Left hindlimb (tissue), 1 donor: ENCODE measurements around the gene KCNJ9.

ENCODE experiments used
- DNase-seq: peaks from one replicate; pipeline ENCODE4 v3.0.0-alpha.2; 2018

The KCNJ9 gene

DNA sequence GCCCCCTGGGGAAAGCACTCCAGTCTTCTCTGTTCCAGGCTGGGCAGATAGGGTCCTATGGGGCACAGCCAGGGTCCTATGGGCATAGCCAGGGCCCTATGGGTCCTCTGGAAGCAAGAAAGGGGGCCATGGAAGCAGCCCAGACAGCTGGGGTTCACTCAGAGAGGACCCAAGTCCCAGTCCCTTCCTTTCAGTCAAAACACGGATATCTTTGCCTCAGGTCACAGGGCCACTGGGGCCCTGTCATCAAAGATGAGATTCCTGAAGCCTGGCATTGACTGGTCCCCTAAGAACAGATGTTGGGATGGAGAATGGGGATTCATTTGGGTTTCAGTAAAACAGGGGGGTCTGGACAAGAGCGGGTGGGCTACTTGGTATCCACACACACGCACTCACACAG lies 8.5 kb downstream of the KCNJ9 start:
- no peak for DNase-seq

DNA sequence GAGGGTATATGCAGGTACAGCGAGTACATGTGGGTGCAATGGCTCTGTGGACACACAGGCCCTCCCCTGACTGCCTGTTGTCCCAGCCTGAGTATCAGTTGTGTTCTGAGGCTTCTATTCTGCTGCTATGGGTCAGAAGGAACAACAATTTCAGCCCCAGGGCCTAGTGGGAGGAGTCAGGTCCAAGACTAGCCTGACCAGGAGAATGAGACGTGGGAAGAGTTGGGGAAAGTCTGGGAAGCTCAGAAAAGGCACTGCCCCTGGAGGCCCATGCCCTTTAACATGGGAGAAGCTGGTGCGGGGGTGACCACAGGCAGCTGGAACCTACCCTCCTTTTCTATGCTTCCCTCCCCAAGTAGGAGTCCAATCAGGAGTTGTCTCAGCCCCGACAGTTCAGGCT lies 9.4 kb downstream of the KCNJ9 start:
- DNase-seq: no peak

GRCh38 chr1:160091666-160092223 lies 10.4 kb downstream of the KCNJ9 start:
- peak; percentile 7 for DNase-seq

DNA sequence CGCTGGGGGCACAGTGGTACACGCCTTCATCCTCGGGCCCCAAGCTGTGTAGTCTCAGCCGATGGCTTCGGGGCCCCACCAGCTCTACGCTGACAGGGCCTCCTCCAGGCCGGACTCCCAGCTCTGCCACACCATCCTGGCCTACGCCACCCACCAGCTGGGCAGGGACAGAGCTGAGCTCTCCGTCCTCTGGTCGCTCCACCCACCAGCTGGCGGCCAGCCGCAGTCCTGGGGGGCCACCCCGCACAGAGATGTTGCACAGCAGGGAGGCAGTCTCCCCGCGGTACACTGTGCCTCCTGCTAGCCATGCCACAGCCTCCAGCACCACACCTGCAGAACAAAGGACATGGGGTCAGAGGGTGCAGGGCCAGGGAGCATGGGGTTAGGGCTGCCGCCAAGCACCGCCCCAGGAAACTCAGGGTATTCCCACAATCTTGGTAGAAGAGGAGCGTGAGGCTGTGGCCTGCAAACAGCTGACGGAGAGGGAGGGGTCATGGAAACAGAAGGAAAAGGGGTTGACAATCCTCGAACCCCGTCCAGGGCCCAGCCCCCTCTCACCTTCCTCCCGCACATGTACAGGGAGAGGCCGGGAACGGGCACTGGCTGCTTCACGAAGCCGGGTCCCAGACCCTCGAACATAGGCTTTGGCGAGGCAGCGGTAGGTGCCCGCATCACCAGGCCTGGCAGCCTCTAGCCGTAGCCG lies 11.2 kb downstream of the KCNJ9 start:
- DNase-seq: peak; percentile 35

GRCh38 chr1:160093069-160093395 lies 11.7 kb downstream of the KCNJ9 start:
- DNase-seq: no peak

DNA sequence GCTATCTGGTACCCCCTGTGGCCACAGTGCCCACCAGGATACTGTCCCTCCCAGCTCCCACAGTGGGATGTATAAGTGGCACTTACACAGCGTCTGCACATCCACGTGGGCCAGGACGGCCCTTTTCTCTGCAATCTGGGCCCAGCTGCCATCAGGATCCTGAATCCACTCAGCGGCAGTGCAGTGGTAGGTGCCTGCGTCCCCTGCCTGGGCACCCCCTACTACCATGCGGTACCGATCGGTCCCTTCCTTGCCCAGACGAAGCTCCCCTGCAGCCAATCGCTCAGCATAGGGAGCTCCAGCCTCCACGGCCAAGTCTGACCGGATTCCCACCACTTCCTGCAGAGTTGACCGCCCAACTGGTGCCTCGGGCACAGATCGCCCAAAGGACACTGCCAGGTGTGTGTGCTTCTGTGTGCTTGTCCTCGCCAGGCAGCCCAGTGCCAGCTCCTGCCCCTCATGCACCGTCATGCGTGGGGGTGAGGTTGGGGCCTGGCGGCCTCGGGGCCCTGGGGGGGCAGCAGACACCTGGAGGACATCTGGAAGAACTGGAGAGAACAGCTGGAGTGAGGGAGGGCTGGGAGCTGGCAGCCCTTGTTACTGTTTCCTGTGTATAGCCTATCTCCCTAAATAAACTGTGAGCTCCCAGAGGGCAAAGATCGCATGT lies 12.4 kb downstream of the KCNJ9 start:
- DNase-seq: peak; percentile 29

- DNase-seq: no peak
Observed at GRCh38 chr1:160094291-160094625, 12.9 kb downstream of the KCNJ9 start.

DNA sequence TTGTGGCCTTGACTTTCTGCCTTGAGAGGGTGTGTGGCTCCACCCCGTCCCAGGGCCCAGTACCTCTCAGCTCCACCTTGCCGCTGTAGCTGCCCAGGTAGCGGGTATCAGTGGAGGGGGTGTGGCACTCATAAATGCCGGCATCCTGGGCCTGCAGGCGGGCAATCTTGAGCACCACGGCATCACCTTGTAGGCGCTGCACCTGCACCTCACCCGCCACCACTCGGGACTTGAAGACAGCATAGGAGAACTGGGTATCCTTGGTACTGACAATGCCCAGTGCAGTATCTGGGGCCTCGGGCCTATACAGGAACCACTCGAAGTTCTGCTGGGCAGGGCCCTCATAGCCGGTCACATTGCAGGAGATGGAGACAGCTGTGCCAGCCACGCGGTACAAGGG lies 13.5 kb downstream of the KCNJ9 start:
- peak; percentile 21 for DNase-seq

- DNase-seq: no peak
Observed at GRCh38 chr1:160095382-160096105, 14.2 kb downstream of the KCNJ9 start.

- no peak for DNase-seq
Observed at GRCh38 chr1:160096274-160097116, 15.2 kb downstream of the KCNJ9 start.

DNA sequence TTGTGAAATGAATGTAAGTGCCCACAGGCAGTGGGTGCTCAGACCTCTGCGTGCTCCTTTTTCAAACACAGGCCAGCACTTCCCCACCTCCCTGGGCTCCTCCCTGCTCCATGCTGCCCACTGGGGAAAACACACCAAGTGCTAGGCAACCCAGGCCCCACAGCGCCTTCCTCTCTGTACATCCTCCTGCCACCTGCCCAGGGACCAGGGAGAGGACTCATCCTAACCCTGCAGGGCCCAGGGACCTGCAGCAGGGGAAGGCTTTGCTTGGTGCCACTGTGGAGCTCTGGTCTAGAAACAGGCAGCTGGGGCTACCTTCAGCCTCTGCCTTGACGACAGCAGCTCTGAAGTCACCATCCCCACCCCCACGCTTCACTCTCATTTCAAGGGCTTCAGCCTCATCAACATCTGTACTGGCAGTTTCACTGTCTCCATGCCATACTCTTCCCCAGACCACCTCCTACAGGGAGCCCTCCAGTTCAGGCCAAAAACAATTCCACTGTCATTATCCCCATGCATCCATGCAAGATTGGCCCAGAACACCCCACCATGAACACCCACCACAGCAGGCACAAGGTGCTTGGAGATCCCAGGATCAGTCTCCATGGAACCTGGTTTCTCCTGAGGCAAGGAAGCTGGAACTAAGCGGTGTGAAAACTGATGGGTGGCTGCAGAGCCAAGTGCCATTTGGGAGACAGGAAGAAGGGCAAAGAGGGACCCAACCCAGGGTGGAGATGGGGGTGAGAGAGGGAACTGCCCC lies 16.0 kb downstream of the KCNJ9 start:
- no peak for DNase-seq

DNA sequence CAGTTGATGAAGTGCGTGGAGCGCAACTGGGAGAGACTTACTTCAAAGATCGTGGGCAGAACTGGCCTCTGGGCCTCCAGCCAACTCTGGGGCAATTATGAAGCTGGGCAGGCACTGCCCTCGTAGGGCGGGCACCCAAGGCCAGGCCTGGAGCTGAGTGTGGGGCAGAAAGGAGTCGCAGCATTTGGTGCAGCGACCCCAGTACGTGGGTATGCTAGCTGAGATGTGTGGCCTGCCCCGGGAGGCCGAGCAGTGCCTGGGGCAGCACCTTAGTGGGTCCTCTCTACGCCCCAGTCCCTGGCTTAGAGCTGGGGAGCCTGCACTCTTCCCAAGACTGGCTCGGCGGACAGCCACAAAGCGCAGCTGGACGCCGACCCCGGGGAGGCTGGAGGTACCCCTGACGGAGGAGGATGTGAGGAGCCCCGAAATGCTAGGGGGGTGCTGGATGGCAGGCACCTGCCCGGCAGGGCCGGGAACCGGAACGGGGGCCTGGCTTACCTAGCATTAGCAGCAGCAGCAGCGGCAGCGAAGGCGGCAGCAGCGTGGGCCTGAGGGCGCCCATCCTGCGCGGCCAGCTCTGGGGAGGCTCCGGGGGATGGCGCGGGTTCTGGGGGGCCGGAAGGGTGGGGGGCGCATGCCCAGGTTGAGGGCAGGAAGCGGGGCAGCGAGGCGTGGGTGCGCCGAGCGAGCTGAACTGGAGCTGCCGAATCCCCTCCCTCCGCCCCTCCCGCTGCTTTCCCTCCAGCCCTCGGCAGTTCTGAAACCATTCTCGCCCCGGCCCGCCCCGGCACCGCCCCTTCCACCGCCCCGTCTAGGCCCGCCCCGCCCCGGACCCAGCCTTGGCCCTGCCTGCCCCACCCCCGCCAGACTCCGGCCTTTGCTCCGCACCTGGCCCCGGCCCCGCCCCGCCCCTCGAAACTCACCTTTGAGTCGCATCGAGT lies 16.8 kb downstream of the KCNJ9 start, which contains the start of gene IGSF8:
TSS of gene IGSF8 (minus strand) at position 709 of the 941 bp plus-strand sequence. CDS start at position 562, 147 bp downstream.
- peak; percentile 94 for DNase-seq

- peak; percentile 98 for DNase-seq
Observed at GRCh38 chr1:160098852-160099561, 17.7 kb downstream of the KCNJ9 start.

GRCh38 chr1:160099716-160100375 lies 18.5 kb downstream of the KCNJ9 start:
- no peak for DNase-seq

GRCh38 chr1:160101037-160101716 lies 19.8 kb downstream of the KCNJ9 start:
- DNase-seq: peak; percentile 84

DNA sequence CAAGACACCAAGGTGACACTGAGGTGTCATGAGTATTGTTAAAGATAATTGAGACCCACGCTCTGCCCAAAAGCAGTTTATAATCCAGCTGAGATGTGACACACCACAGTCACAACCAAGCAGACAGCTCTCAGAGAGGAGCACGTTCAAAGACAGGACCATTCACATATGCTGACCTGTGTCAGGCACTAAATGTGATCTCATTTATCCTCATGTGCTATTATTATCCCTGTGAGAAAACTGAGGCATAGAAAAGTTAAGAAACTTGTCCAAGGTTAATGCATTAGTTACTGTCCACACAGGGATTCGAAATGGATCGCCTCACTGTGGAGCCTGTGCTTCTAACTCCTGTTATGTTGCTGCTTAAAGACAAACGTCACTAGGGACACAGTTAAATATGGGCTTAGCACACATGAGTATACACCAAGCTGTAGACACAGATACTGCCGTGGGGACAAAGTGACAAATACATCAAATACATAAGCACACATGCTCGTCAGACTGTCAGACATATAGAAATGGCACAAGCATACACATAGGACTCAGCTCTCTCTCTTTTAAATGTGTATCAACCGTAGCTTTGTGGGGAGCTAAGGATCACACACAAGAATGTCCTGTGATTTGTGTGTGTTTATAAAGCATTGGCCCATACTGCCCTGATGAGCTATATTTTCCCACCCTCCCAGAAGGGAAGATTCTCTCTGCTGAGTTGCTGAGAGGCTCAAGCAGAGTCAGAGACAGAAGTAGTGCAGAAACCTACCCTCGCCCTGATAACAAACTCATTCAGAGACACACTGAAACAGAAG lies 20.6 kb downstream of the KCNJ9 start:
- no peak for DNase-seq

DNA sequence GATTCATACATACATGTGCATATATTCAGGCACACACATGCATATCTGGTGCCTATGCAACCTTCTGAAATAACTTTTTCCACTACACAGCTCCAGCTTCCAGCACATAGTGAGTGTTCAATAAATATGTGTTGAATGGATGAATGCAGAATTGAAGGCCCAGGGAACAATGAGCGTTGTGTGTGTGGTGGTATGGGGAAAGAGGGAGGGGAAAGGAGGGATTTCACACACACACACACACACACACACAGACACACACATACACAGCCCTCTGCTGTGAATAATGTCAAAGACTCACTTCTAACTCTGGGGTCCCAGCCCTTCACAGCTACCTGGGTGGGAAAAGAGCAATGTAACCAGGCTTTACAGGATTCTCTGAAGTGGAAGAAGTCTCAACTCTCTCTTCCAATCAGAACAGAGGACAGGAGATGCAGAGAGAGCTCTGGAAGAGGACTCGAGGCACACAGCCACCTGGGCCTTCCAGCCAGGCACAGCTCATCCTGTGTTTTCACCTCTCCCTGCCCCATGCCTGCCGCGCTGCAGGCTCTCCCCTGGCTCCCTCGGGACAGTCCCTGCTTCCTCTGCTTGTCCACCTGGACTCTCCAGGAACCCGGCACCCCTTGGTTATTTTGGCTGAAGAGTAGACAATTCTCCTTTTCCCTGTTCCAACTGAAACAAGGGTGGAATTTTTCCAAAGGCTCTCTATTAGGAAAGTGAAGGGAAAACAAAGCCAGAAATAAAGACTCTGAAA lies 22.5 kb downstream of the KCNJ9 start:
- DNase-seq: peak; percentile 53
